ENCODE results near the gene NDC80. TPM values are rescaled to one million over a fixed set of nuclear protein-coding genes. Genes with fewer than 3 reads are reported as not detected.

Gene NDC80
- total RNA-seq, 1 experiment from 2014 or later, result 43.0 TPM

- Mint-ChIP-seq H3K36me3 (peaks cover 16% of the 10 kb centered on the region), H3K27me3 (ENCODE audit: low read depth) (no peaks in the 10 kb centered on the region), H3K9me3 (no peaks in the 10 kb centered on the region), H3K4me3 (peak overlapping the region; percentile 98), H3K27ac (peak overlapping the region; percentile 99), H3K4me1 (peaks cover 26% of the 10 kb centered on the region)
- POLR2A ChIA-PET, result interaction anchor here (0.6 kb wide), 1 partner anchor 680 kb away, joined by 3 read pairs; no protein-coding TSS in a partner anchor
- CTCF ChIA-PET, result no interaction called here
- ATAC-seq (peak; percentile 68), DNase-seq (ENCODE audit: low spot score) (peak; percentile 70)
- TF ChIP-seq SMAD4 (CRISPR knock-in tag; IDR thresholded peaks at IDR 0.05) (no peak), ELF4 (CRISPR knock-in tag; IDR thresholded peaks at IDR 0.05; ENCODE audit: low read depth) (no peak), MXD4 (CRISPR knock-in tag; IDR thresholded peaks at IDR 0.05; ENCODE audit: borderline replicate concordance) (no peak), HMGA2 (CRISPR knock-in tag; IDR thresholded peaks at IDR 0.05) (no peak), NFATC4 (CRISPR knock-in tag; IDR thresholded peaks at IDR 0.05) (no peak), SOX15 (CRISPR knock-in tag; IDR thresholded peaks at IDR 0.05) (no peak), ZNF423 (CRISPR knock-in tag; IDR thresholded peaks at IDR 0.05) (no peak), FOXP1 (CRISPR knock-in tag; IDR thresholded peaks at IDR 0.05; ENCODE audit: borderline replicate concordance) (no peak)
- TF ChIP-seq, protein P1, sequence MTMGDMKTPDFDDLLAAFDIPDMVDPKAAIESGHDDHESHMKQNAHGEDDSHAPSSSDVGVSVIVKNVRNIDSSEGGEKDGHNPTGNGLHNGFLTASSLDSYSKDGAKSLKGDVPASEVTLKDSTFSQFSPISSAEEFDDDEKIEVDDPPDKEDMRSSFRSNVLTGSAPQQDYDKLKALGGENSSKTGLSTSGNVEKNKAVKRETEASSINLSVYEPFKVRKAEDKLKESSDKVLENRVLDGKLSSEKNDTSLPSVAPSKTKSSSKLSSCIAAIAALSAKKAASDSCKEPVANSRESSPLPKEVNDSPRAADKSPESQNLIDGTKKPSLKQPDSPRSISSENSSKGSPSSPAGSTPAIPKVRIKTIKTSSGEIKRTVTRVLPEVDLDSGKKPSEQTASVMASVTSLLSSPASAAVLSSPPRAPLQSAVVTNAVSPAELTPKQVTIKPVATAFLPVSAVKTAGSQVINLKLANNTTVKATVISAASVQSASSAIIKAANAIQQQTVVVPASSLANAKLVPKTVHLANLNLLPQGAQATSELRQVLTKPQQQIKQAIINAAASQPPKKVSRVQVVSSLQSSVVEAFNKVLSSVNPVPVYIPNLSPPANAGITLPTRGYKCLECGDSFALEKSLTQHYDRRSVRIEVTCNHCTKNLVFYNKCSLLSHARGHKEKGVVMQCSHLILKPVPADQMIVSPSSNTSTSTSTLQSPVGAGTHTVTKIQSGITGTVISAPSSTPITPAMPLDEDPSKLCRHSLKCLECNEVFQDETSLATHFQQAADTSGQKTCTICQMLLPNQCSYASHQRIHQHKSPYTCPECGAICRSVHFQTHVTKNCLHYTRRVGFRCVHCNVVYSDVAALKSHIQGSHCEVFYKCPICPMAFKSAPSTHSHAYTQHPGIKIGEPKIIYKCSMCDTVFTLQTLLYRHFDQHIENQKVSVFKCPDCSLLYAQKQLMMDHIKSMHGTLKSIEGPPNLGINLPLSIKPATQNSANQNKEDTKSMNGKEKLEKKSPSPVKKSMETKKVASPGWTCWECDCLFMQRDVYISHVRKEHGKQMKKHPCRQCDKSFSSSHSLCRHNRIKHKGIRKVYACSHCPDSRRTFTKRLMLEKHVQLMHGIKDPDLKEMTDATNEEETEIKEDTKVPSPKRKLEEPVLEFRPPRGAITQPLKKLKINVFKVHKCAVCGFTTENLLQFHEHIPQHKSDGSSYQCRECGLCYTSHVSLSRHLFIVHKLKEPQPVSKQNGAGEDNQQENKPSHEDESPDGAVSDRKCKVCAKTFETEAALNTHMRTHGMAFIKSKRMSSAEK (CRISPR knock-in tag; IDR thresholded peaks at IDR 0.05; ENCODE audit: borderline replicate concordance), result no peak
These were observed 571 bp upstream of the NDC80 start for GRCh38 chr18:2570772-2571199.

DNA sequence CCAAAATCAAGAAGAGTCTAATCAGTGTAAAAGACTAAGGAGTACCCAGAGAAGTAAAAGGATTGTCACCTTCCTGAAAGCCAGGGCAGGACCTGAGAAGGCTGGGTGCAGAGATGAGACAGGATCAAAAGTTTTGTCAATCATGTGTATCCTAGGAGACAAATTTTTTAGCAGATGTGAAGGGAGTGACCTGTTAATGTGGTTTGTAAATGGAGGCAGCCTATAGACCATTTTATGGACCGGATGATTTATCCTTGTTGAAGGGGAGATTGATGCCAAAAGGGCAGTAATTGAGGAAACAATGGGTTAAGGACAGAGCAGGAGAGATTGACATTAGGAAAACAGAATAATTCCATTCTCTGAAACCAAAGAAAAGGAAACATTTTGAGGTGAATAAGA lies 813 bp downstream of the NDC80 start:
- Mint-ChIP-seq H3K27ac (peak overlapping the region; percentile 99; the same call in 1 of the 2 replicates), H3K4me3 (peak overlapping the region; percentile 98), H3K4me1 (peaks cover 26% of the 10 kb centered on the region), H3K27me3 (ENCODE audit: low read depth) (no peaks in the 10 kb centered on the region), H3K36me3 (peaks cover 25% of the 10 kb centered on the region), H3K9me3 (no peaks in the 10 kb centered on the region)
- ChIA-PET CTCF (no interaction called here), POLR2A (no interaction called here)
- DNase-seq (ENCODE audit: low spot score), result no peak
- ATAC-seq, result no peak
- TF ChIP-seq, protein P2, sequence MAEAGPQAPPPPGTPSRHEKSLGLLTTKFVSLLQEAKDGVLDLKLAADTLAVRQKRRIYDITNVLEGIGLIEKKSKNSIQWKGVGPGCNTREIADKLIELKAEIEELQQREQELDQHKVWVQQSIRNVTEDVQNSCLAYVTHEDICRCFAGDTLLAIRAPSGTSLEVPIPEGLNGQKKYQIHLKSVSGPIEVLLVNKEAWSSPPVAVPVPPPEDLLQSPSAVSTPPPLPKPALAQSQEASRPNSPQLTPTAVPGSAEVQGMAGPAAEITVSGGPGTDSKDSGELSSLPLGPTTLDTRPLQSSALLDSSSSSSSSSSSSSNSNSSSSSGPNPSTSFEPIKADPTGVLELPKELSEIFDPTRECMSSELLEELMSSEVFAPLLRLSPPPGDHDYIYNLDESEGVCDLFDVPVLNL (CRISPR knock-in tag; IDR thresholded peaks at IDR 0.05; ENCODE audit: borderline replicate concordance, low read depth), result no peak

DNA sequence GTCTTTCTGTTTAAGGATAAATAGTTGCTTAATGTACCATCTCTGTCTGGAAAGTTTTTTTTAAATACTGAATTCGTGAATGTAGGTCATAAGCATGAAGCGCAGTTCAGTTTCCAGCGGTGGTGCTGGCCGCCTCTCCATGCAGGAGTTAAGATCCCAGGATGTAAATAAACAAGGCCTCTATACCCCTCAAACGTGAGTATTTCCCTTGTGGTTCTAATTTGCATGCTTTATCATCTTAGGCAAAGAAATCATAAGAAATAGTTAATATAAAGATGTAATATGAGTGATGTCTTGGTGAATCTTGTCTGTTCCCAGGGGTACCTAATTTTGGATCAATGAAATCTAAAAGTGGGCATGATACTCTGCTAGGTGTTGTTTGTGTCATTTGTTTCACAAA lies 1.5 kb downstream of the NDC80 start:
- POLR2A ChIA-PET, result no interaction called here
- TF ChIP-seq ZNF281 (CRISPR knock-in tag; IDR thresholded peaks at IDR 0.05) (no peak), CBFB (CRISPR knock-in tag; IDR thresholded peaks at IDR 0.05; ENCODE audit: low read depth) (no peak)
- DNase-seq (ENCODE audit: low spot score) (no peak), ATAC-seq (no peak)
- Mint-ChIP-seq H3K4me3 (peak overlapping the region; percentile 98), H3K27ac (peak overlapping the region; percentile 84), H3K36me3 (peaks cover 31% of the 10 kb centered on the region), H3K9me3 (no peaks in the 10 kb centered on the region), H3K4me1 (peaks cover 26% of the 10 kb centered on the region), H3K27me3 (ENCODE audit: low read depth) (no peaks in the 10 kb centered on the region)
- CTCF ChIA-PET, result no interaction called here

Measured in WTC11 (cell line).